HEK293 (cell line): ENCODE results near the gene INHA.

ENCODE experiments used
- CTCF ChIA-PET: fragments of 350-600 bp; formaldehyde crosslinking; extraction: SDS; loops from one replicate; lab custom pipeline; 2021; ENCODE audit warnings: antibody characterized with exemption; lab: Yijun Ruan, JAX
- POLR2A ChIA-PET: fragments of 300-600 bp; formaldehyde crosslinking; extraction: SDS; loops from one replicate; lab custom pipeline; 2020; ENCODE audit warnings: antibody characterized with exemption, inconsistent platforms; lab: Yijun Ruan, JAX
- H3K27ac ChIP-seq: fragments of 200-500 bp; sonication (Bioruptor generic); 2 replicates; pipeline ENCODE4 v1.5.1; 2014; ENCODE audit warnings: low read depth, low read length, control low read depth, inconsistent platforms; ENCODE audit errors: extremely low read depth
- H3K36me3 ChIP-seq, 2 experiments: fragments of 200-500 bp in 1 of 2; sonication (Bioruptor generic) in 1 of 2; 1 replicate in 1 of 2; 2 replicates in 1 of 2; pipeline ENCODE4 v1.5.1; 2014 to 2017; ENCODE audit warnings: inconsistent platforms in 2 of 2, low read length in 2 of 2; ENCODE audit not compliant: control insufficient read depth in 2 of 2, insufficient read depth in 1 of 2
- H3K4me1 ChIP-seq: fragments of 200-500 bp; sonication (Bioruptor generic); 2 replicates; pipeline ENCODE4 v1.5.1; 2014; ENCODE audit warnings: mild to moderate bottlenecking, low read length, inconsistent platforms; ENCODE audit not compliant: control insufficient read depth, insufficient read depth
- H3K4me3 ChIP-seq: 2 replicates; pipeline ENCODE4 v1.5.1; 2011; ENCODE audit warnings: low read depth, mild to moderate bottlenecking, control low read depth, low read length, moderate library complexity
- H3K9me3 ChIP-seq: fragments of 200-500 bp; sonication (Bioruptor generic); 2 replicates; pipeline ENCODE4 v1.5.1; 2014; ENCODE audit warnings: low read depth, low read length, inconsistent platforms; ENCODE audit not compliant: control insufficient read depth, insufficient read depth
- BCL11B ChIP-seq: fragments of 450-650 bp; formaldehyde crosslinking; IDR thresholded peaks from 2 replicates; pipeline ENCODE4 v1.5.1; 2016; ENCODE audit warnings: low read depth, missing biosample characterization, missing genetic modification characterization
- EGR2 ChIP-seq: fragments of 450-650 bp; formaldehyde crosslinking; IDR thresholded peaks from 2 replicates; pipeline ENCODE4 v1.5.1; 2016; ENCODE audit warnings: low read depth, missing biosample characterization, missing genetic modification characterization
- KLF16 ChIP-seq: fragments of 450-650 bp; formaldehyde crosslinking; IDR thresholded peaks from 2 replicates; pipeline ENCODE4 v1.5.1; 2017; ENCODE audit warnings: missing biosample characterization, missing genetic modification characterization
- KLF9 ChIP-seq: fragments of 450-650 bp; formaldehyde crosslinking; IDR thresholded peaks from 2 replicates; pipeline ENCODE4 v1.5.1; 2016; ENCODE audit warnings: missing biosample characterization, missing genetic modification characterization, low read depth
- REST ChIP-seq: fragments of 450-650 bp; formaldehyde crosslinking; IDR thresholded peaks from 2 replicates; pipeline ENCODE4 v1.5.1; 2016; ENCODE audit warnings: missing biosample characterization, missing genetic modification characterization
- SP2 ChIP-seq: fragments of 450-650 bp; formaldehyde crosslinking; IDR thresholded peaks from 2 replicates; pipeline ENCODE4 v1.5.1; 2016; ENCODE audit warnings: missing biosample characterization, missing genetic modification characterization
- WT1 ChIP-seq: fragments of 450-650 bp; formaldehyde crosslinking; IDR thresholded peaks from 2 replicates; pipeline ENCODE4 v1.5.1; 2016; ENCODE audit warnings: missing biosample characterization, missing genetic modification characterization
- ZFP37 ChIP-seq: fragments of 450-650 bp; formaldehyde crosslinking; IDR thresholded peaks from 2 replicates; pipeline ENCODE4 v1.5.1; 2016; ENCODE audit warnings: missing biosample characterization, missing genetic modification characterization
- ZNF133 ChIP-seq: fragments of 450-650 bp; formaldehyde crosslinking; IDR thresholded peaks from 2 replicates; pipeline ENCODE4 v1.5.1; 2016; ENCODE audit warnings: missing biosample characterization, missing genetic modification characterization
- ZNF157 ChIP-seq: fragments of 450-650 bp; formaldehyde crosslinking; IDR thresholded peaks from 2 replicates; pipeline ENCODE4 v1.5.1; 2016; ENCODE audit warnings: missing biosample characterization, missing genetic modification characterization
- ZNF19 ChIP-seq: fragments of 450-650 bp; formaldehyde crosslinking; IDR thresholded peaks from 2 replicates; pipeline ENCODE4; 2016; ENCODE audit warnings: missing biosample characterization, missing genetic modification characterization, low read depth
- ZNF488 ChIP-seq: fragments of 450-650 bp; formaldehyde crosslinking; IDR thresholded peaks from 2 replicates; pipeline ENCODE4 v1.5.1; 2016; ENCODE audit warnings: missing biosample characterization, missing genetic modification characterization
- ZNF561 ChIP-seq: fragments of 450-650 bp; IDR thresholded peaks from 2 replicates; pipeline ENCODE4 v1.5.1; 2018; ENCODE audit warnings: missing biosample characterization, missing genetic modification characterization, borderline replicate concordance
- ZNF677 ChIP-seq: fragments of 450-650 bp; IDR thresholded peaks from 2 replicates; pipeline ENCODE4 v1.5.0; 2018; ENCODE audit warnings: missing biosample characterization, mild to moderate bottlenecking, missing genetic modification characterization, moderate library complexity
- ZNF701 ChIP-seq: fragments of 450-650 bp; formaldehyde crosslinking; IDR thresholded peaks from 2 replicates; pipeline ENCODE4 v1.5.1; 2016; ENCODE audit warnings: missing biosample characterization, missing genetic modification characterization
- TF ChIP-seq, protein P1 (sequence below): fragments of 450-650 bp; formaldehyde crosslinking; IDR thresholded peaks from 2 replicates; pipeline ENCODE4 v1.5.1; 2016; ENCODE audit warnings: missing biosample characterization, missing genetic modification characterization
- TF ChIP-seq, protein P2 (sequence below): fragments of 450-650 bp; formaldehyde crosslinking; IDR thresholded peaks from 2 replicates; pipeline ENCODE4 v1.5.1; 2016; ENCODE audit warnings: missing biosample characterization, missing genetic modification characterization

The INHA gene

GRCh38 chr2:219560893-219561178 lies 11.3 kb upstream of the INHA start:
- Histone ChIP-seq H3K9me3 (no peaks in the 10 kb centered on the region), H3K27ac (no peak overlapping the region), H3K4me3 (no peak overlapping the region), H3K36me3 (peaks cover 8 to 86% of the 10 kb centered on the region in 2 experiments; a peak in 2 of 3 replicates), H3K4me1 (no peaks in the 10 kb centered on the region)
- POLR2A ChIA-PET: interaction anchor here (1.4 to 3.7 kb wide), 3 partner anchors 9 to 37 kb away, joined by 6 to 25 read pairs (median 18); partner anchors contain the start of genes INHA, OBSL1 and STK11IP
- no peak for TF ChIP-seq ZNF19 (tag by site-specific recombination)
- TF ChIP-seq ZFP37 (tag by site-specific recombination): no peak
- CTCF ChIA-PET: interaction anchor here (0.5 to 2.5 kb wide), 23 partner anchors 9 to 1168 kb away, joined by 3 to 32 read pairs (median 5); partner anchors contain the start of genes OBSL1 and STK11IP

DNA sequence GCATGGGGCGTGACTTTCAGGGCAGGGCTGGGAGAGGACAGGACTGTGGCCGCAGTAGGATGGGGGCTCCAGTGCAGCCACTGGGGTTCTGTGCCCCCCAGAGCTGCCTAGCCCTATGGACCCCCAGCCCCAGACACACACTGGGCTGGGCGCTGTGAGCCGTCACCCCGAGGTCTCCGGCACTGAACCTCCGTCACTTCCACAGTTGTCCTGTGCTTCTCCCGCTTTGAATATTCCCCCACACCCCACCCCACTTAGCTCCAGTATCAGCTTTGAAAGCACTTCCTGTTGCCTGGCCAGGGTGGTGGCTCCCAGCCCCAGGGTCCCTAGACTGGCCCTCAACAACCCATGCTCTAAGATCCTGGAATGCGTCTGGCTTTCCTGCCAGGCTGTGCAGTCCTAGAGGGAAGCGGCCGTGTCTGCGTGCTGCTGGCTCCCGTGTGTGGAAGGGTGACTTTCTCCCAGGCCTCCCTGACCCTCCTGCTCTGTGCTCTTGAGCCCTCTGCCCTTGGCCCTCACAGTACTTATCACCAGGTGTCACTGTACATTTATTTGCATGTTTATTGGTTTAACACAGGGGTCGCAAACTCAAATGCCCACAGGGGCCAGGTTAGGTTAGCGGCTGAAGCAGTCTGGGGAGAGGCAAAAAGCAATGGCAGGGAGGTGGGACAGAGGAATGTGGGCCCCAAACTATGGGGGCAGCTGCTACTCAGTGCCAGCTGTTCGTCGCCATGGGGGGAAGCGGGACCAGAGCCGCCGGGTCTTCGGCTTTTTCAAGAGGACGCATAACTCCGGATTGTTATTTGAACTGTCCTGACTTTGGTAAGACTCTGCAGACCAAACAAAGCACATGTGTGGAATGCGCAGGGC lies 10.7 kb upstream of the INHA start:
- POLR2A ChIA-PET: interaction anchor here (0.9 to 3.7 kb wide), 5 partner anchors 9 to 128 kb away, joined by 3 to 25 read pairs (median 6); partner anchors contain the start of genes INHA, OBSL1 and STK11IP
- Histone ChIP-seq H3K36me3 (peaks cover 13 to 86% of the 10 kb centered on the region in 2 experiments; a peak in 2 of 3 replicates), H3K4me3 (no peak overlapping the region), H3K9me3 (no peaks in the 10 kb centered on the region), H3K4me1 (no peaks in the 10 kb centered on the region)
- TF ChIP-seq EGR2 (tag by site-specific recombination) (no peak), ZNF488 (tag by site-specific recombination) (no peak), SP2 (no peak), ZNF157 (no peak), BCL11B (tag by site-specific recombination) (no peak), KLF16 (tag by site-specific recombination) (no peak), ZNF561 (tag by site-specific recombination) (no peak), KLF9 (tag by site-specific recombination) (no peak), ZNF677 (tag by site-specific recombination) (no peak)
- TF ChIP-seq, protein P1, sequence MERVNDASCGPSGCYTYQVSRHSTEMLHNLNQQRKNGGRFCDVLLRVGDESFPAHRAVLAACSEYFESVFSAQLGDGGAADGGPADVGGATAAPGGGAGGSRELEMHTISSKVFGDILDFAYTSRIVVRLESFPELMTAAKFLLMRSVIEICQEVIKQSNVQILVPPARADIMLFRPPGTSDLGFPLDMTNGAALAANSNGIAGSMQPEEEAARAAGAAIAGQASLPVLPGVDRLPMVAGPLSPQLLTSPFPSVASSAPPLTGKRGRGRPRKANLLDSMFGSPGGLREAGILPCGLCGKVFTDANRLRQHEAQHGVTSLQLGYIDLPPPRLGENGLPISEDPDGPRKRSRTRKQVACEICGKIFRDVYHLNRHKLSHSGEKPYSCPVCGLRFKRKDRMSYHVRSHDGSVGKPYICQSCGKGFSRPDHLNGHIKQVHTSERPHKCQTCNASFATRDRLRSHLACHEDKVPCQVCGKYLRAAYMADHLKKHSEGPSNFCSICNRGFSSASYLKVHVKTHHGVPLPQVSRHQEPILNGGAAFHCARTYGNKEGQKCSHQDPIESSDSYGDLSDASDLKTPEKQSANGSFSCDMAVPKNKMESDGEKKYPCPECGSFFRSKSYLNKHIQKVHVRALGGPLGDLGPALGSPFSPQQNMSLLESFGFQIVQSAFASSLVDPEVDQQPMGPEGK: no peak
- TF ChIP-seq, all 188 proteins: peak for 0
- no peak overlapping the region for H3K27ac ChIP-seq
- CTCF ChIA-PET: interaction anchor here (0.7 to 2.5 kb wide), 14 partner anchors 9 to 93 kb away, joined by 3 to 32 read pairs (median 4); partner anchors contain the start of genes OBSL1 and STK11IP

- Histone ChIP-seq H3K27ac (no peak overlapping the region), H3K4me1 (no peaks in the 10 kb centered on the region), H3K4me3 (no peak overlapping the region), H3K9me3 (no peaks in the 10 kb centered on the region), H3K36me3 (peaks cover 13 to 86% of the 10 kb centered on the region in 2 experiments; a peak in 2 of 3 replicates)
- CTCF ChIA-PET: interaction anchor here (0.6 to 1.3 kb wide), 4 partner anchors 21 to 118 kb away, joined by 3 to 5 read pairs (median 4); no protein-coding TSS in a partner anchor
- TF ChIP-seq ZNF701 (tag by site-specific recombination) (no peak), REST (tag by site-specific recombination) (peak; percentile 70), WT1 (tag by site-specific recombination) (no peak), ZNF133 (tag by site-specific recombination) (no peak)
- TF ChIP-seq, protein P2, sequence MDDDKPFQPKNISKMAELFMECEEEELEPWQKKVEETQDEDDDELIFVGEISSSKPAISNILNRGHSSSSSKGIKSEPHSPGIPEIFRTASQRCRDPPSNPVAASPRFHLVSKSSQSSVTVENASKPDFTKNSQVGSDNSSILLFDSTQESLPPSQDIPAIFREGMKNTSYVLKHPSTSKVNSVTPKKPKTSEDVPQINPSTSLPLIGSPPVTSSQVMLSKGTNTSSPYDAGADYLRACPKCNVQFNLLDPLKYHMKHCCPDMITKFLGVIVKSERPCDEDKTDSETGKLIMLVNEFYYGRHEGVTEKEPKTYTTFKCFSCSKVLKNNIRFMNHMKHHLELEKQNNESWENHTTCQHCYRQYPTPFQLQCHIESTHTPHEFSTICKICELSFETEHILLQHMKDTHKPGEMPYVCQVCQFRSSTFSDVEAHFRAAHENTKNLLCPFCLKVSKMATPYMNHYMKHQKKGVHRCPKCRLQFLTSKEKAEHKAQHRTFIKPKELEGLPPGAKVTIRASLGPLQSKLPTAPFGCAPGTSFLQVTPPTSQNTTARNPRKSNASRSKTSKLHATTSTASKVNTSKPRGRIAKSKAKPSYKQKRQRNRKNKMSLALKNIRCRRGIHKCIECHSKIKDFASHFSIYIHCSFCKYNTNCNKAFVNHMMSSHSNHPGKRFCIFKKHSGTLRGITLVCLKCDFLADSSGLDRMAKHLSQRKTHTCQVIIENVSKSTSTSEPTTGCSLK: no peak
- POLR2A ChIA-PET: interaction anchor here (0.9 to 3.7 kb wide), 5 partner anchors 9 to 127 kb away, joined by 3 to 25 read pairs (median 5); partner anchors contain the start of genes INHA, OBSL1 and STK11IP
Measured at GRCh38 chr2:219562049-219563020, 9.8 kb upstream of the INHA start.
